GM19455 (cell line): ENCODE results near the gene SPO11.

Experiments
- ATAC-seq: cut with Tn5 transposase; IDR thresholded peaks from one replicate; pipeline ENCODE4 v1.9.1; 2021; ENCODE audit not compliant: unreplicated experiment

The SPO11 gene

GRCh38 chr20:57389695-57390603, 60.3 kb downstream of the SPO11 start:
- ATAC-seq = peak; percentile 10

DNA sequence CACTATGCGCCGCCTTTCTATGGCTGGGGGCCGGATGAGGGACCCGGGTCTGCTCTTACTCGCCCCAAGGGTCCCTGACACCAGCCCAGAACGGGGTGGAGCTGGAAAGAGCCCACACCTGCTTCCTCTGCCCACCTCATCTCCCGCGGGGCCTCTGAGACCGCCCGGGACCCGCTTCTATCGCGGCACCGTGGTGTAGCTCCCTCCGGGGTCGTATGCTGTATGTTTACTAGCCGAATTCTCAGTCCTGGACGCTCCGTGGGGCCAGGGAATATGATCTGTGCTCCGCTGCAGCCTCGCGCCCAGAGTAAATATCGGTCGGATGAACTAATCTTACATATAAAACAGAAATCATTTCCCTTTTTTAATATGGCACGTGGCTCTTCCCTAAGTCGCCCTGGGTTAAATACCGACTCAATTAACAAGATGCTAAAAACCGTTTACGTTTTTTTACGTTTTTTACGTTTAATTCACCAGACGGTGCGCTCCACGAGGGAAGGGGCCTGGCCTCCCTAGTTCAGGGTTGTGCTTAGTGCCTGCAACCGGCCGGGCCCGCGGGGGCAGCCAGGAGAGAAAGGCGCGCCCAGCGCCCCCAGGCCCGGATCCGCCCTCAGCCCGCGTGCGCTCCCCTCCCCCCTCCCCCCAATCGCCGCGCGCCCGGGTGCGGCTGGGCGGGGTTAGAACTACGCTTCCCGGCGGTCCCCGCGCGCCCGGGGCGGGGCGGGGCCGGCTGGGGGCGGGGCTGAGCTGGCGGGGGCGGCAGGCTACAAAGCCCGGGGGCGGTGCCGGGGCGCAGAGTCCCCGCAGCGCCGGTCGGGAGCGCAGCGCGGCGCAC, 61.2 kb downstream of the SPO11 start, which contains the start of gene RBM38:
Gene RBM38 (plus strand): TSS at position 793 of the 835 bp plus-strand sequence. CDS start 186 bp downstream, outside the sequence.
- ATAC-seq = peak; percentile 51

GRCh38 chr20:57391439-57392301, 62.1 kb downstream of the SPO11 start:
- ATAC-seq = peak; percentile 5

- ATAC-seq = no peak
These were observed 63.1 kb downstream of the SPO11 start for GRCh38 chr20:57392512-57393271.
